HepG2 (cell line): Measurements from ENCODE around the gene SCN9A. TPM values are rescaled to one million over a fixed set of nuclear protein-coding genes. Genes with fewer than 3 reads are reported as not detected.

Experiments
- ATAC-seq: fragments of 200-7000 bp; cut with Tn5 transposase; 3 replicates; pipeline ENCODE4 v1.9.1; 2020; ENCODE audit warnings: mild to moderate bottlenecking, moderate library complexity
- BruUV-seq: library from RNA; stranded (reverse); fragments of 400-500 nt; replicated peaks from 2 replicates; lab custom pipeline; 2021; lab: Mats Ljungman, UMichigan
- CTCF ChIA-PET: fragments of 300-600 bp; formaldehyde crosslinking; extraction: SDS; loops from one replicate; lab custom pipeline; 2021; ENCODE audit warnings: low total read pairs, inconsistent platforms, low intra/inter-chr PET ratio; lab: Yijun Ruan, JAX
- POLR2A ChIA-PET: fragments of 350-600 bp; sonication (Branson Sonifier 250); formaldehyde crosslinking; loops from one replicate; lab custom pipeline; 2020; ENCODE audit warnings: antibody characterized with exemption, inconsistent platforms; lab: Yijun Ruan, JAX
- DNase-seq: peaks from one replicate; pipeline ENCODE4 v3.0.0-alpha.2; 2015; ENCODE audit warnings: low spot score
- FAIRE-seq: peaks from 3 replicates; lab custom pipeline; 2011; peaks lifted over from hg19 to GRCh38; lab: Jason Lieb, UNC
- H2AFZ ChIP-seq: one replicate; pipeline ENCODE4 v1.6.1; 2011; ENCODE audit warnings: low read length, inconsistent platforms
- H3K27ac ChIP-seq: fragments of 300-600 bp; 3 replicates; pipeline ENCODE4 v1.8.0; 2011; ENCODE audit warnings: mixed run types, mild to moderate bottlenecking, mixed read lengths, low read length, inconsistent platforms; ENCODE audit not compliant: insufficient read depth; ENCODE audit errors: extremely low read length
- H3K27me3 ChIP-seq, 2 experiments: fragments of 200-600 bp in 1 of 2; 2 replicates in 1 of 2; 3 replicates in 1 of 2; pipeline versions ENCODE4 v1.6.0 to v1.8.0; 2011; ENCODE audit warnings: low read length in 2 of 2, mild to moderate bottlenecking in 2 of 2, moderate library complexity in 2 of 2, inconsistent platforms in 1 of 2; ENCODE audit not compliant: insufficient read depth in 2 of 2, control insufficient read depth in 1 of 2
- H3K36me3 ChIP-seq, 2 experiments: fragments of 200-600 bp in 1 of 2; replicated peaks in 1 of 2; 2 replicates in 1 of 2; 3 replicates in 1 of 2; pipeline versions ENCODE4 v1.5.1 to v1.8.0; 2011; ENCODE audit warnings: low read length in 2 of 2, inconsistent platforms in 1 of 2; ENCODE audit not compliant: insufficient read depth in 2 of 2, control insufficient read depth in 1 of 2
- H3K4me1 ChIP-seq: 2 replicates; pipeline ENCODE4 v1.5.1; 2012; ENCODE audit warnings: low read length, inconsistent platforms; ENCODE audit not compliant: insufficient read depth
- H3K4me2 ChIP-seq: 2 replicates; pipeline ENCODE4 v1.6.0; 2011; ENCODE audit warnings: low read depth, low read length, inconsistent platforms
- H3K4me3 ChIP-seq, 3 experiments: fragments of 200-600 bp in 1 of 3; sonication (generic), shearing (Covaris generic) in 1 of 3; replicated peaks in 1 of 3; 2 replicates each; pipeline ENCODE4 v1.5.1; 2011 to 2016; ENCODE audit warnings: low read length in 3 of 3, inconsistent platforms in 2 of 3, low read depth in 2 of 3, mild to moderate bottlenecking in 2 of 3, control low read depth in 1 of 3, mixed read lengths in 1 of 3; ENCODE audit not compliant: insufficient read depth in 1 of 3
- H3K79me2 ChIP-seq: one replicate; pipeline ENCODE4 v1.6.1; 2011; ENCODE audit warnings: low read length, inconsistent platforms; ENCODE audit not compliant: insufficient read depth
- H3K9ac ChIP-seq: 2 replicates; pipeline ENCODE4 v1.6.0; 2011; ENCODE audit warnings: mild to moderate bottlenecking, low read depth, low read length, inconsistent platforms; ENCODE audit not compliant: insufficient read depth
- H3K9me3 ChIP-seq: 2 replicates; pipeline ENCODE4 v1.5.1; 2012; ENCODE audit warnings: mild to moderate bottlenecking, low read length
- H4K20me1 ChIP-seq: 2 replicates; pipeline ENCODE4 v1.6.0; 2011; ENCODE audit warnings: inconsistent platforms, mild to moderate bottlenecking, low read length, moderate library complexity; ENCODE audit not compliant: insufficient read depth
- AKAP8 ChIP-seq: sonication (generic); formaldehyde crosslinking; IDR thresholded peaks from 2 replicates; pipeline ENCODE4 v1.5.1; 2020; ENCODE audit warnings: mild to moderate bottlenecking, missing genetic modification reagents
- KDM5A ChIP-seq: fragments of 200-600 bp; sonication (generic); IDR thresholded peaks from 2 replicates; pipeline ENCODE4 v1.7.0; 2018; ENCODE audit warnings: antibody characterized with exemption, mild to moderate bottlenecking, low read length, borderline replicate concordance
- KLF13 ChIP-seq: sonication (generic); formaldehyde crosslinking; IDR thresholded peaks from 2 replicates; pipeline ENCODE4 v1.4.0; 2020; ENCODE audit warnings: mild to moderate bottlenecking, missing genetic modification reagents
- MAFK ChIP-seq, 2 experiments: IDR thresholded peaks in 1 of 2; conservative IDR thresholded peaks in 1 of 2; 2 replicates each; pipeline ENCODE4 v1.6.1; 2011; ENCODE audit warnings: improper control_type of control experiment in 2 of 2, low read length in 2 of 2
- NBN ChIP-seq: fragments of 450-650 bp; conservative IDR thresholded peaks from 2 replicates; pipeline ENCODE4 v1.6.1; 2017
- SOX5 ChIP-seq: IDR thresholded peaks from 2 replicates; pipeline ENCODE4 v1.6.1; 2016; ENCODE audit warnings: borderline replicate concordance
- SP5 ChIP-seq: IDR thresholded peaks from 2 replicates; pipeline ENCODE4 v1.6.1; 2016; ENCODE audit warnings: low read depth, borderline replicate concordance
- TCF7L2 ChIP-seq: IDR thresholded peaks from 2 replicates; pipeline ENCODE4 v1.6.1; 2011; ENCODE audit warnings: mild to moderate bottlenecking, low read depth, low read length, moderate library complexity
- TRIM24 ChIP-seq: sonication (generic); formaldehyde crosslinking; IDR thresholded peaks from 2 replicates; pipeline ENCODE4 v1.8.0; 2022; ENCODE audit warnings: mild to moderate bottlenecking, missing genetic modification reagents
- ZNF12 ChIP-seq: sonication (generic); formaldehyde crosslinking; IDR thresholded peaks from 2 replicates; pipeline ENCODE4 v1.5.0; 2020; ENCODE audit warnings: missing genetic modification reagents
- ZNF501 ChIP-seq: sonication (generic); formaldehyde crosslinking; IDR thresholded peaks from 2 replicates; pipeline ENCODE4 v1.5.1; 2020; ENCODE audit warnings: mild to moderate bottlenecking, moderate library complexity, missing genetic modification reagents
- ZNF644 ChIP-seq: IDR thresholded peaks from 2 replicates; pipeline ENCODE4 v1.6.1; 2016; ENCODE audit warnings: low read depth
- ZNF7 ChIP-seq: IDR thresholded peaks from 2 replicates; pipeline ENCODE4 v1.6.1; 2016; ENCODE audit warnings: missing biosample characterization, missing genetic modification reagents
- ZSCAN31 ChIP-seq: sonication (generic); formaldehyde crosslinking; IDR thresholded peaks from 2 replicates; pipeline ENCODE4 v1.5.0; 2020; ENCODE audit warnings: low read depth, mild to moderate bottlenecking, missing genetic modification reagents
- WGBS: methylation state at CpG from one replicate; pipeline ENCODE4 v1.1.6; 2017; ENCODE audit warnings: low lambda C conversion rate; 5-methylcytosine and 5-hydroxymethylcytosine counted together
- in situ Hi-C: cut with HindIII; loops from 2 replicates; pipeline ENCODE4 v1.10.0; 2017; ENCODE audit warnings: low pct_unique_long_range_greater_than_20kb; ENCODE audit not compliant: extremely low pct_ligation_motif_present
- intact Hi-C: fragments of 100-400 bp; cut with micrococcal nuclease; formaldehyde crosslinking; loops from one replicate; pipeline ENCODE4 v1.10.0; 2022; ENCODE audit not compliant: unreplicated experiment
- polyA plus RNA-seq, 8 experiments: library from polyadenylated mRNA; depleted of rRNA in 3 of 8; stranded (reverse) in 7 of 8; unstranded in 1 of 8; fragments of >200 nt; fragmentation: Illumina TruSeq in 4 of 8; extraction: Trizol in 4 of 8; gene quantifications; 2 replicates each; pipeline versions ENCODE4 v1.2.1 to v1.2.3, GENCODE V29; 2011 to 2016; ENCODE audit warnings: low read depth in 4 of 8, missing spikeins in 1 of 8, mixed read lengths in 1 of 8; ENCODE audit not compliant: insufficient read depth in 1 of 8
- total RNA-seq, 5 experiments: library from RNA; depleted of rRNA; stranded (reverse); fragments of >200 nt; fragmentation: Illumina TruSeq; extraction: Trizol; gene quantifications; 2 replicates each; pipeline ENCODE4 v1.2.3, GENCODE V29; 2016; ENCODE audit warnings: low read depth in 1 of 5
- TF ChIP-seq, protein P1 (sequence below): sonication (generic); formaldehyde crosslinking; IDR thresholded peaks from 2 replicates; pipeline ENCODE4 v1.4.0; 2020; ENCODE audit warnings: mild to moderate bottlenecking, missing genetic modification reagents
- TF ChIP-seq, protein P2 (sequence below): sonication (generic); formaldehyde crosslinking; IDR thresholded peaks from 2 replicates; pipeline ENCODE4 v1.4.0; 2020; ENCODE audit warnings: mild to moderate bottlenecking, missing genetic modification reagents
- TF ChIP-seq, protein P3 (sequence below): IDR thresholded peaks from 2 replicates; pipeline ENCODE4 v1.6.1; 2016; ENCODE audit warnings: low read depth, missing genetic modification reagents, missing compliant biosample characterization

SCN9A gene
- total and polyA plus RNA-seq, 2 of the 13 experiments (the other 11 are each of a cell fraction or from before 2014, with no cell fraction given) = 15.3 to 24.3 TPM

DNA sequence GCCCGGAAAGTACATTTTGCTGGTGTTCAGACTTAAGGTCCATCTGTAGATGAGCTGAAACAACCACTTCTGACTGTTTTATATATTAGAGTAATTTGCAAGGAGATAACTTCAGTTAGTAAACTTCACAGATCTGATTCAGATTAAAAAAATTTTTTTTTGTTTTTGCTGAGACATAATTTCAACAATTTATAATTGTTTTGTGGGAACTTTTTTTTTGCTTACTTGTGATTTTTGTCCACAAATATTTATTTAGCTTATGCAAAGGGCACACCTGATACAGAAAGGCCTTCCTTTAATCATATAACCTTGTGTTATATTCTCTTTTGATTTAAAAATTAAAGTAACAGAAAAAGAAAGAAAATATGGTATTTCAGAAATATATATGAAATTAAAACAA, 9.6 kb upstream of the SCN9A start (continued):
- TF ChIP-seq MAFK (conservative IDR thresholded peaks at IDR 0.05 in 1 of 2, IDR thresholded peaks at IDR 0.05 in 1 of 2; ENCODE audit: low read length in 2 of 2) = peak in 1 of 2 experiments; percentile 68; a peak in 2 of 4 replicates
- TF ChIP-seq NBN = no peak
- no peak for TF ChIP-seq AKAP8 (CRISPR knock-in tag)
- no peak for TF ChIP-seq TRIM24 (CRISPR knock-in tag)
- no peak for TF ChIP-seq ZNF644 (CRISPR knock-in tag)
- no peak for TF ChIP-seq ZSCAN31 (CRISPR knock-in tag)
- 0 out of 2 replicates have a peak, but pooled peaks have one; percentile 21 for TF ChIP-seq KDM5A
- TF ChIP-seq, protein P1, sequence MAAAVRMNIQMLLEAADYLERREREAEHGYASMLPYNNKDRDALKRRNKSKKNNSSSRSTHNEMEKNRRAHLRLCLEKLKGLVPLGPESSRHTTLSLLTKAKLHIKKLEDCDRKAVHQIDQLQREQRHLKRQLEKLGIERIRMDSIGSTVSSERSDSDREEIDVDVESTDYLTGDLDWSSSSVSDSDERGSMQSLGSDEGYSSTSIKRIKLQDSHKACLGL (CRISPR knock-in tag) = no peak
- TF ChIP-seq ZNF501 (CRISPR knock-in tag) = no peak
- TF ChIP-seq ZNF7 (CRISPR knock-in tag) = no peak

DNA sequence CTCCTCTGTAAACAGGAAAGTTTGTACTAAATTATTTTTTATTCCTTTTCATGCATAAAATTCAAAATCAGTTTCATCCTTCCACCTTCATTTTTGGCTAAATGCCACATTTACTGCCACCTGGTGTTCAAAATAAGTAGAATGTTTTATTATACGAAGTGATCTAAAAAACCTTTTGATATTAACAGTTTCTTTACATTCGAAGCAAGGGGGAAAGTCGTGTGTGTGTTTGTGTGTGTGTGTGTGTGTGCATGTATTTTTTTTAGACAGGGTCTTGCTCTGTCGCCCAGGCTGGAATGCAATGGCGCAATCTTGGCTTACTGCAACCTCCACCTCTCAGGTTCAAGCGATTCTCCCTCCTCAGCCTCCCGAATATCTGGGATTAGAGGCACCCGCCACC, 9.0 kb upstream of the SCN9A start:
- H3K27me3 ChIP-seq = no peaks in the 10 kb centered on the region; a peak in 1 of 5 replicates
- in situ Hi-C loops = no loop called here
- no peak overlapping the region for H2AFZ ChIP-seq
- H4K20me1 ChIP-seq = no peaks in the 10 kb centered on the region
- DNase-seq (peak; percentile 27), FAIRE-seq (no peak), ATAC-seq (no peak; the same call in 1 of the 3 replicates)
- CTCF ChIA-PET = interaction anchor here (0.8 to 3.2 kb wide), 5 partner anchors 9 to 431 kb away, joined by 3 to 56 read pairs (median 4); partner anchors contain the start of genes SCN9A and TTC21B
- intact Hi-C loops = loop anchor here (1.0 kb wide), 2 partner anchors 8 to 23 kb away; no protein-coding TSS in a partner anchor
- no TSS peak for BruUV-seq
- H3K27ac ChIP-seq = no peak overlapping the region
- H3K36me3 ChIP-seq = no peaks in the 10 kb centered on the region
- H3K9me3 ChIP-seq = no peaks in the 10 kb centered on the region
- H3K9ac ChIP-seq = no peak overlapping the region
- no peaks in the 10 kb centered on the region for H3K79me2 ChIP-seq
- WGBS = 18% methylated on average over 8 of the region's 8 CpGs
- POLR2A ChIA-PET = no interaction called here
- peaks cover 7% of the 10 kb centered on the region for H3K4me1 ChIP-seq
- no peak overlapping the region; a peak in 1 of 6 replicates for H3K4me3 ChIP-seq
- peak overlapping the region; percentile 54 for H3K4me2 ChIP-seq
- TF ChIP-seq TCF7L2 (no peak), SOX5 (CRISPR knock-in tag) (no peak), KLF13 (CRISPR knock-in tag) (no peak), SP5 (0 out of 2 replicates have a peak, but pooled peaks have one; percentile 7), ZNF12 (CRISPR knock-in tag) (no peak)
- TF ChIP-seq, protein P2, sequence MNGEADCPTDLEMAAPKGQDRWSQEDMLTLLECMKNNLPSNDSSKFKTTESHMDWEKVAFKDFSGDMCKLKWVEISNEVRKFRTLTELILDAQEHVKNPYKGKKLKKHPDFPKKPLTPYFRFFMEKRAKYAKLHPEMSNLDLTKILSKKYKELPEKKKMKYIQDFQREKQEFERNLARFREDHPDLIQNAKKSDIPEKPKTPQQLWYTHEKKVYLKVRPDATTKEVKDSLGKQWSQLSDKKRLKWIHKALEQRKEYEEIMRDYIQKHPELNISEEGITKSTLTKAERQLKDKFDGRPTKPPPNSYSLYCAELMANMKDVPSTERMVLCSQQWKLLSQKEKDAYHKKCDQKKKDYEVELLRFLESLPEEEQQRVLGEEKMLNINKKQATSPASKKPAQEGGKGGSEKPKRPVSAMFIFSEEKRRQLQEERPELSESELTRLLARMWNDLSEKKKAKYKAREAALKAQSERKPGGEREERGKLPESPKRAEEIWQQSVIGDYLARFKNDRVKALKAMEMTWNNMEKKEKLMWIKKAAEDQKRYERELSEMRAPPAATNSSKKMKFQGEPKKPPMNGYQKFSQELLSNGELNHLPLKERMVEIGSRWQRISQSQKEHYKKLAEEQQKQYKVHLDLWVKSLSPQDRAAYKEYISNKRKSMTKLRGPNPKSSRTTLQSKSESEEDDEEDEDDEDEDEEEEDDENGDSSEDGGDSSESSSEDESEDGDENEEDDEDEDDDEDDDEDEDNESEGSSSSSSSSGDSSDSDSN (CRISPR knock-in tag) = no peak
- TF ChIP-seq, protein P3, sequence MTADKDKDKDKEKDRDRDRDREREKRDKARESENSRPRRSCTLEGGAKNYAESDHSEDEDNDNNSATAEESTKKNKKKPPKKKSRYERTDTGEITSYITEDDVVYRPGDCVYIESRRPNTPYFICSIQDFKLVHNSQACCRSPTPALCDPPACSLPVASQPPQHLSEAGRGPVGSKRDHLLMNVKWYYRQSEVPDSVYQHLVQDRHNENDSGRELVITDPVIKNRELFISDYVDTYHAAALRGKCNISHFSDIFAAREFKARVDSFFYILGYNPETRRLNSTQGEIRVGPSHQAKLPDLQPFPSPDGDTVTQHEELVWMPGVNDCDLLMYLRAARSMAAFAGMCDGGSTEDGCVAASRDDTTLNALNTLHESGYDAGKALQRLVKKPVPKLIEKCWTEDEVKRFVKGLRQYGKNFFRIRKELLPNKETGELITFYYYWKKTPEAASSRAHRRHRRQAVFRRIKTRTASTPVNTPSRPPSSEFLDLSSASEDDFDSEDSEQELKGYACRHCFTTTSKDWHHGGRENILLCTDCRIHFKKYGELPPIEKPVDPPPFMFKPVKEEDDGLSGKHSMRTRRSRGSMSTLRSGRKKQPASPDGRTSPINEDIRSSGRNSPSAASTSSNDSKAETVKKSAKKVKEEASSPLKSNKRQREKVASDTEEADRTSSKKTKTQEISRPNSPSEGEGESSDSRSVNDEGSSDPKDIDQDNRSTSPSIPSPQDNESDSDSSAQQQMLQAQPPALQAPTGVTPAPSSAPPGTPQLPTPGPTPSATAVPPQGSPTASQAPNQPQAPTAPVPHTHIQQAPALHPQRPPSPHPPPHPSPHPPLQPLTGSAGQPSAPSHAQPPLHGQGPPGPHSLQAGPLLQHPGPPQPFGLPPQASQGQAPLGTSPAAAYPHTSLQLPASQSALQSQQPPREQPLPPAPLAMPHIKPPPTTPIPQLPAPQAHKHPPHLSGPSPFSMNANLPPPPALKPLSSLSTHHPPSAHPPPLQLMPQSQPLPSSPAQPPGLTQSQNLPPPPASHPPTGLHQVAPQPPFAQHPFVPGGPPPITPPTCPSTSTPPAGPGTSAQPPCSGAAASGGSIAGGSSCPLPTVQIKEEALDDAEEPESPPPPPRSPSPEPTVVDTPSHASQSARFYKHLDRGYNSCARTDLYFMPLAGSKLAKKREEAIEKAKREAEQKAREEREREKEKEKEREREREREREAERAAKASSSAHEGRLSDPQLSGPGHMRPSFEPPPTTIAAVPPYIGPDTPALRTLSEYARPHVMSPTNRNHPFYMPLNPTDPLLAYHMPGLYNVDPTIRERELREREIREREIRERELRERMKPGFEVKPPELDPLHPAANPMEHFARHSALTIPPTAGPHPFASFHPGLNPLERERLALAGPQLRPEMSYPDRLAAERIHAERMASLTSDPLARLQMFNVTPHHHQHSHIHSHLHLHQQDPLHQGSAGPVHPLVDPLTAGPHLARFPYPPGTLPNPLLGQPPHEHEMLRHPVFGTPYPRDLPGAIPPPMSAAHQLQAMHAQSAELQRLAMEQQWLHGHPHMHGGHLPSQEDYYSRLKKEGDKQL (CRISPR knock-in tag) = no peak
